NT2/D1 (cell line): ENCODE data around the gene TRIM69.
"Not testable (repeated sequence)": the region's sequence is repeated elsewhere in the genome, so short reads cannot be mapped to it uniquely, and the experiment has no call there.

ENCODE experiments used
- DNase-seq: peaks from one replicate; pipeline ENCODE4 v3.0.0-alpha.2; 2011; ENCODE audit warnings: low read depth, low spot score
- H3K27me3 ChIP-seq: 2 replicates; pipeline ENCODE4 v1.6.0; 2011; ENCODE audit warnings: mild to moderate bottlenecking; ENCODE audit not compliant: insufficient read length, insufficient read depth
- H3K36me3 ChIP-seq: 2 replicates; pipeline ENCODE4 v1.6.1; 2011; ENCODE audit warnings: mild to moderate bottlenecking, low read length, mixed read lengths; ENCODE audit not compliant: insufficient read depth, insufficient read length
- H3K4me1 ChIP-seq: 2 replicates; pipeline ENCODE4 v1.5.1; 2011; ENCODE audit not compliant: insufficient read depth, insufficient read length
- H3K4me3 ChIP-seq: 2 replicates; pipeline ENCODE4 v1.5.1; 2011; ENCODE audit warnings: low read depth; ENCODE audit not compliant: insufficient read length
- H3K9ac ChIP-seq: 2 replicates; pipeline ENCODE4 v1.6.0; 2011; ENCODE audit warnings: low read depth; ENCODE audit not compliant: insufficient read length
- H3K9me3 ChIP-seq: 2 replicates; pipeline ENCODE4 v1.5.1; 2011; ENCODE audit warnings: mild to moderate bottlenecking, low read length; ENCODE audit not compliant: insufficient read depth
- SUZ12 ChIP-seq: IDR thresholded peaks from 2 replicates; pipeline ENCODE4 v1.6.1; 2011; ENCODE audit not compliant: insufficient read length, insufficient read depth; ENCODE audit errors: extremely low read depth
- YY1 ChIP-seq: IDR thresholded peaks from 2 replicates; pipeline ENCODE4 v1.6.1; 2011; ENCODE audit not compliant: insufficient read length, insufficient read depth
- ZNF274 ChIP-seq: IDR thresholded peaks from 2 replicates; pipeline ENCODE4 v1.6.1; 2011; ENCODE audit warnings: mild to moderate bottlenecking, low read depth, low read length

The TRIM69 gene

GRCh38 chr15:44736181-44736765 lies at the start of gene TRIM69:
Gene TRIM69 (plus strand): TSS chr15:44736528. CDS start chr15:44736705, 177 bp downstream.
- no peak within 1 kb of the TSS for H3K4me3 ChIP-seq
- no peak within 1 kb of the TSS for H3K9ac ChIP-seq

GRCh38 chr15:44689318-44689717 lies 47.0 kb upstream of the TRIM69 start:
- H3K9me3 ChIP-seq, H3K9ac ChIP-seq, H3K4me1 ChIP-seq, H3K36me3 ChIP-seq, H3K27me3 ChIP-seq, H3K4me3 ChIP-seq, DNase-seq: not testable (repeated sequence)

More at GRCh38 chr15:44736181-44736765, at the start of gene TRIM69:
- TF ChIP-seq ZNF274 (no peak), SUZ12 (no peak), YY1 (no peak)
- Histone ChIP-seq H3K27me3 (no peaks in the 10 kb centered on the region), H3K9me3 (no peaks in the 10 kb centered on the region), H3K4me1 (no peaks in the 10 kb centered on the region), H3K36me3 (peaks cover 7% of the 10 kb centered on the region)
- no peak for DNase-seq

GRCh38 chr15:44690245-44690644 lies 46.1 kb upstream of the TRIM69 start:
- H3K36me3 ChIP-seq, H3K4me1 ChIP-seq, H3K4me3 ChIP-seq, H3K9me3 ChIP-seq, DNase-seq, H3K27me3 ChIP-seq, H3K9ac ChIP-seq: not testable (repeated sequence)

GRCh38 chr15:44692659-44693058 lies 43.7 kb upstream of the TRIM69 start:
- Histone ChIP-seq H3K36me3 (no peaks in the 10 kb centered on the region), H3K27me3 (no peaks in the 10 kb centered on the region), H3K9ac (no peak overlapping the region), H3K9me3 (no peaks in the 10 kb centered on the region), H3K4me3 (no peak overlapping the region), H3K4me1 (no peaks in the 10 kb centered on the region)
- no peak for DNase-seq
- TF ChIP-seq YY1: no peak
- no peak for TF ChIP-seq ZNF274
- TF ChIP-seq SUZ12: no peak

GRCh38 chr15:44694416-44694815 lies 41.9 kb upstream of the TRIM69 start:
- H3K9ac ChIP-seq: no peak overlapping the region
- H3K9me3 ChIP-seq: no peaks in the 10 kb centered on the region
- H3K4me3 ChIP-seq: no peak overlapping the region
- no peaks in the 10 kb centered on the region for H3K36me3 ChIP-seq
- no peak for DNase-seq
- TF ChIP-seq ZNF274 (no peak), SUZ12 (no peak), YY1 (no peak)
- no peaks in the 10 kb centered on the region for H3K27me3 ChIP-seq
- H3K4me1 ChIP-seq: no peaks in the 10 kb centered on the region

GRCh38 chr15:44695294-44695693 lies 41.0 kb upstream of the TRIM69 start:
- H3K4me3 ChIP-seq: no peak overlapping the region
- no peaks in the 10 kb centered on the region for H3K27me3 ChIP-seq
- H3K9me3 ChIP-seq: no peaks in the 10 kb centered on the region
- no peaks in the 10 kb centered on the region for H3K4me1 ChIP-seq
- no peak overlapping the region for H3K9ac ChIP-seq
- TF ChIP-seq ZNF274 (no peak), SUZ12 (no peak), YY1 (no peak)
- H3K36me3 ChIP-seq: no peaks in the 10 kb centered on the region
- DNase-seq: no peak

GRCh38 chr15:44697014-44697413 lies 39.3 kb upstream of the TRIM69 start:
- Histone ChIP-seq H3K27me3 (no peaks in the 10 kb centered on the region), H3K36me3 (no peaks in the 10 kb centered on the region), H3K4me1 (no peaks in the 10 kb centered on the region), H3K9me3 (no peaks in the 10 kb centered on the region), H3K9ac (no peak overlapping the region), H3K4me3 (no peak overlapping the region)
- TF ChIP-seq YY1: no peak
- TF ChIP-seq ZNF274: no peak
- TF ChIP-seq SUZ12: no peak
- no peak for DNase-seq

- H3K4me3 ChIP-seq: no peak overlapping the region
- H3K4me1 ChIP-seq: no peaks in the 10 kb centered on the region
- no peaks in the 10 kb centered on the region for H3K36me3 ChIP-seq
- no peak overlapping the region for H3K9ac ChIP-seq
- H3K9me3 ChIP-seq: no peaks in the 10 kb centered on the region
- TF ChIP-seq YY1: no peak
- no peaks in the 10 kb centered on the region for H3K27me3 ChIP-seq
- DNase-seq: no peak
These were observed 37.7 kb upstream of the TRIM69 start for GRCh38 chr15:44698641-44699040.

- not testable (repeated sequence) for H3K4me3 ChIP-seq, H3K9me3 ChIP-seq, H3K9ac ChIP-seq, H3K36me3 ChIP-seq, DNase-seq, H3K4me1 ChIP-seq, H3K27me3 ChIP-seq
These were observed 35.7 kb upstream of the TRIM69 start for GRCh38 chr15:44700676-44701075.
